SHP77 treated with DMSO at 0.1 percent for 48 hours (cell line): ENCODE results near the gene ADAMTS16.

Experiments
- DNase-seq: peaks from one replicate; lab custom pipeline; 2025; lab: John Stamatoyannopoulos, UW

ADAMTS16 gene

GRCh38 chr5:5344606-5345005 is 204.5 kb downstream of the ADAMTS16 start:
- no peak for DNase-seq

- no peak for DNase-seq
Observed at GRCh38 chr5:5347442-5347841, 207.3 kb downstream of the ADAMTS16 start.

GRCh38 chr5:5348135-5348534 is 208.0 kb downstream of the ADAMTS16 start:
- no peak for DNase-seq

GRCh38 chr5:5348576-5348975 is 208.4 kb downstream of the ADAMTS16 start:
- DNase-seq = no peak

GRCh38 chr5:5350101-5350500 is 210.0 kb downstream of the ADAMTS16 start:
- DNase-seq = no peak

GRCh38 chr5:5351288-5351979 is 211.3 kb downstream of the ADAMTS16 start:
- DNase-seq = no peak

GRCh38 chr5:5352675-5353074 is 212.5 kb downstream of the ADAMTS16 start:
- DNase-seq = no peak

GRCh38 chr5:5353681-5354080 is 213.6 kb downstream of the ADAMTS16 start:
- peak; percentile 19 for DNase-seq

- DNase-seq = no peak
Observed at GRCh38 chr5:5356765-5357164, 216.6 kb downstream of the ADAMTS16 start.

GRCh38 chr5:5359618-5360017 is 219.5 kb downstream of the ADAMTS16 start:
- no peak for DNase-seq

- DNase-seq = no peak
Observed at GRCh38 chr5:5360363-5360940, 220.3 kb downstream of the ADAMTS16 start.

- no peak for DNase-seq
Observed at GRCh38 chr5:5360941-5361520, 220.9 kb downstream of the ADAMTS16 start.

- DNase-seq = no peak
Observed at GRCh38 chr5:5363045-5363444, 222.9 kb downstream of the ADAMTS16 start.

- no peak for DNase-seq
Observed at GRCh38 chr5:5364932-5365331, 224.8 kb downstream of the ADAMTS16 start.

- DNase-seq = no peak
Observed at GRCh38 chr5:5367739-5368138, 227.6 kb downstream of the ADAMTS16 start.

- no peak for DNase-seq
Observed at GRCh38 chr5:5369051-5369605, 229.0 kb downstream of the ADAMTS16 start.
